IPS-18c (cell line): ENCODE data around the gene MPRIP.
"Not testable (repeated sequence)": the region's sequence is repeated elsewhere in the genome, so short reads cannot be mapped to it uniquely, and the experiment has no call there.

Experiments used
- H3K4me3 ChIP-seq: 2 replicates; pipeline ENCODE4 v1.7.0; 2013; ENCODE audit warnings: low read depth, mild to moderate bottlenecking, low read length, moderate library complexity; ENCODE audit not compliant: insufficient read depth
- H3K9me3 ChIP-seq: one replicate; pipeline ENCODE4 v1.6.1; 2013; ENCODE audit warnings: mild to moderate bottlenecking, low read length, moderate library complexity; ENCODE audit not compliant: control insufficient read depth, insufficient read depth

MPRIP gene

DNA sequence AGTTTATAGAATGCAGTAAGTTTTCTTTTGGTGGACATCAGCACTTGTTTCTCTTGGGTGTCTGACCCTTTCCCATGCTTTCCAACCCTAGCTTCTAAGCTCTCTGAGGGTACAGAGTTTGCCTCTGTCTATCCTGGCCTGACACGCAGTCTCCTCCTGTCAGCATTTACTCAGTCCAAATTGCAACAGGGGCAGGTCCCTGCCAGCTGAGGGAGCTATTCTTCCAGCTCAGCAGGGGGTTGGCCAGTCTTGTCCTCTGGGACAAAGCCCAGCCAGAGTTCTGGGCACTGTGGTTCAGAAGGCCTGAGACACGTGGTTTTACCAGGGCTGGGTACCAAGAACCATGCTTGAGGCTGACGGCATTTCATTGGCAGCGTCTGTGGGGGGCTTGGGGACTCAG lies 32.3 kb upstream of the MPRIP start:
- not testable (repeated sequence) for H3K4me3 ChIP-seq, H3K9me3 ChIP-seq

DNA sequence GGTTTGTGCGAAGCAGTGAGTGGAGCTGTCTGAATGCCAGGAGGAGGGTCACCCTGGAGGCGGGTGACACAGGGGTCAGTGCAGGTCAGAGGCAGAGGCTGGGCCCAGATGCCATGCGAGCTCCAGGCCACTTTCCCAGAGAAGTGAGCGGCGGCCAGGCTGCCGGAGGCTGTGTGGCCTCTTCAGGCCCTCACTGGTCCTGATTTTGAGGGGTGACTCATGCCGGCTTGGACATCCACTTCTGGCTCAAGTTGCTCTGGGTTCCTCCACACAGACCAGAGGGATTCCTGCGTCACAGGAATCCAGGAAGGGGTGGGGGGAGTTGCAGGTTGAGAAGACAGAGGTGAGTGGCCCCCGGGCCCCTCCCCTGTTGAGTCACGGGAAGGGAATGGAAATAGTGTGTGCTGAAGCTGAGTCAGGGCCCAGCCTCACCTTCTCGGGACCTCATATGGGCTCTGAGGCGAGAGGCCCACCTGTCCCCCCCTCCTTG lies 31.7 kb upstream of the MPRIP start:
- H3K4me3 ChIP-seq, H3K9me3 ChIP-seq: not testable (repeated sequence)

DNA sequence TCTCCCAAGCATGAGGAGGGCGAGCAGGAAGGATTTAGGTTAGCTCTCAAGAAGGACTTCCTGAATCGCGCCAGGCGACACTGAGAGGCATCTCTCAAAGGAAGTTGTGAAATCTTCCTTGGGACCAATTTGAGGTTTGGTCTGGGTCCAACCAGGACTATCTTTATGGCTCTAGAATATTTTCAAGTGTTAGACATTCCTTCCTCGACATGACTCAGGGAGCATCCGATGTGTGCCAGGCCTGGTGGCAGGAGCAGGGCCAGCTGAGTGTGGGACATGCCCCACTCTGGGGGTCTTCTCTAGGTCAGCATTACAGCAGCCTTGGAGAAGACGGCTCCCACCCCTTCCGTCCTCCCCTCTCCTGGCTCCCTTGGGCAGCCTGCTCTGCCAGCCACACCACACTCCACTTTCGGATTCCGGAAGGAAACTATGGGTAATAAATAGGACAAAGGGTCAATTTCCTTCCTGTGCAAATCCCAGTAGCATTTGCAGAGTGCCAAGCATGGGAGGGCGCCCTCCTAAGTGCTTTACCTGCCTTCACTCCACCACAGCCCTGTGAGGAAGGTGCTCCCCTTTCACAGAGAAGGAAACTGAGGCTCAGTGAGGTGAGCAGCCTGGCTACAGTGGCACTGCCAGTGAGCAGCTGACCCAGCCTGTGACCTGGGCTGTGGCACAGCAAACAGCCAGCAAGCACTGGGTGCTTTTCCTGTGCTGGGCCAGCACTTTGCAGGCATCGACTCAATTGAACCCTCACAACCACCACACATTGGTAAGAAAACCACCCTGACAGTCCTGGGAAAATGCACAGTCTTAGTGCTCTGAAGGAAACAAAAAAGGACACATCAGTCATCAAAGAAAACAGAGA lies 31.0 kb upstream of the MPRIP start:
- H3K4me3 ChIP-seq, H3K9me3 ChIP-seq: not testable (repeated sequence)

DNA sequence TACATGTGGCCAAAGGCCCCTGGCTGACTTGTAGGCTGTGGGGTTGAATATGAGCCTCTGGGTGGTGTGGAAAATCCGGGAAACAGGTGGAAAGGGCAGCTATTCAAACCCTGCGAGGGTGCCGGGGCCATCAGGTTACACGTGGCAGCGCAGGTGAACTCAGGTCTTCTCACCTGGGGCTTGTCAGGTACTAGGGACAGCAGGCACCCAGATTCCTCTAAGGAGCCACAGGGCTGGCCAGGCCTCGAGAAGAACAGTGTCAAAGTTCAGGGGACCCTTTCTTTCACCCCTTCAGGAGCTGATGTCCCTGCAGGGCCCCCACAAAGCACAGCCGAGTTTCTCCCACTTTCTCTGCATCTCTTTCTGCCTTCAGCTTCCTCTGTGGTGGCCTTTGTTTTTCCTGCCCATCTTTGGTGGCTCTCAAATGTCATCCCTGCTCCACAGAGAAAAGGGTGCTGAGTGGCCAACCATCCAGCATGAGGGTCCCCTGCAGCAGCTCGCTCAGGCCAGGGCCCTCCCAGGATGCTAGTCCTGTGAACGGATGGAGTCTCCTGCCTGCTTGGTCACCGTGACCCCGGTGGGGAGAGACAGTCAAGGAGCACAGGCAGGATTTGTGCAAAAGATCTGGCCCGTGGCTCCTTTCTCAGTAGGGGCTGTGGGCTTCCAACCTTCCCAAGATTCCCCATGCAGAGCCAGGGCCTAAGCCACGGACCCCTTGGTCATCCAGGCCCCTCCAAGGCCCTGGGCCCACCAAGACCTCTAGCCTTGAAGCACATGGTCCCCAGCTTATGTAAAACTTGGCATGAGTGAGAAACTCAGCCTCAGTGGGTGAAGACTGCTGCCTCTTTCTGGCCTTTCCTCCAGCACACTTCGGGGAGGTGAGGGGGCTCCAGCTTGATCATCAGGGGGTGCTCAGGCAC lies 28.2 kb upstream of the MPRIP start:
- H3K4me3 ChIP-seq, H3K9me3 ChIP-seq: not testable (repeated sequence)

DNA sequence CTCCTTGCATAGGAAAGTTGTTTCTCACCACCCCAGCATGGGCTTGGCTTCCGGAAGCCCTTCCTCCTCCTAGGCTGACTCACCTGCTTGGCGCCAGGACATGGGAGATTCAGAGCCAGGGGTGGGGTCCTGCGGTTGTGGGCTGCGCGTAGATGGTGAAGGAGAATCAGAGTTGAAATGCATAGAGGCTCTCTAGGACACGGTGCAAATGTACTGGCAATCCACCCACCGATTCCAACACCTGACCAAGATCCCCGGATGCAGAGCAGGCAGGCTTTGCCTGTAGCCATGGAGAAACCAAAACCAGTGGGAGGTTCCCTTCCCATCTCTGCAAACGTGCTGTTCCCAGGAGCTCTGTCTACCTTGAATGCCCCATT lies 27.5 kb upstream of the MPRIP start:
- not testable (repeated sequence) for H3K9me3 ChIP-seq

DNA sequence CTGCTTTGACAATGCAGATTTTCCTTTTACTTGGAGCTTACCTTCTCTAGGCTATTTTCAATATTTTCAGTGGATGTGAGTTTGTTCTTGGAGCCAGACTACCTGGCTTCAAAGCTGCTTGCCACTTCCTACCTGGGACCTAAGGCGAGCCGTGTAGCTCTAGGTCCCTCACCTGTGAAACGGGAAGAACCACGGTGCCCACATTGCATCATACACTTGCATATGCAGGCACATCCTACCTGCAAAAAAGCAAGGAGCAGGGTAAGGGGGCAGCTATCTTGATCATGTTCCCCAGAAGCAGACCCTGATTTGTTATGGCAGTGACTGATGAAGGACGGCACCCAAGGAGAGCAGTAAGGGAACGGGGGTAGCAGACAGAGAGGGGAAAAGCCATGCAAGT lies 27.0 kb upstream of the MPRIP start:
- Histone ChIP-seq H3K4me3 (no peak overlapping the region), H3K9me3 (no peaks in the 10 kb centered on the region)

More for the DNA sequence above, 27.5 kb upstream of the MPRIP start:
- H3K4me3 ChIP-seq = not testable (repeated sequence)

DNA sequence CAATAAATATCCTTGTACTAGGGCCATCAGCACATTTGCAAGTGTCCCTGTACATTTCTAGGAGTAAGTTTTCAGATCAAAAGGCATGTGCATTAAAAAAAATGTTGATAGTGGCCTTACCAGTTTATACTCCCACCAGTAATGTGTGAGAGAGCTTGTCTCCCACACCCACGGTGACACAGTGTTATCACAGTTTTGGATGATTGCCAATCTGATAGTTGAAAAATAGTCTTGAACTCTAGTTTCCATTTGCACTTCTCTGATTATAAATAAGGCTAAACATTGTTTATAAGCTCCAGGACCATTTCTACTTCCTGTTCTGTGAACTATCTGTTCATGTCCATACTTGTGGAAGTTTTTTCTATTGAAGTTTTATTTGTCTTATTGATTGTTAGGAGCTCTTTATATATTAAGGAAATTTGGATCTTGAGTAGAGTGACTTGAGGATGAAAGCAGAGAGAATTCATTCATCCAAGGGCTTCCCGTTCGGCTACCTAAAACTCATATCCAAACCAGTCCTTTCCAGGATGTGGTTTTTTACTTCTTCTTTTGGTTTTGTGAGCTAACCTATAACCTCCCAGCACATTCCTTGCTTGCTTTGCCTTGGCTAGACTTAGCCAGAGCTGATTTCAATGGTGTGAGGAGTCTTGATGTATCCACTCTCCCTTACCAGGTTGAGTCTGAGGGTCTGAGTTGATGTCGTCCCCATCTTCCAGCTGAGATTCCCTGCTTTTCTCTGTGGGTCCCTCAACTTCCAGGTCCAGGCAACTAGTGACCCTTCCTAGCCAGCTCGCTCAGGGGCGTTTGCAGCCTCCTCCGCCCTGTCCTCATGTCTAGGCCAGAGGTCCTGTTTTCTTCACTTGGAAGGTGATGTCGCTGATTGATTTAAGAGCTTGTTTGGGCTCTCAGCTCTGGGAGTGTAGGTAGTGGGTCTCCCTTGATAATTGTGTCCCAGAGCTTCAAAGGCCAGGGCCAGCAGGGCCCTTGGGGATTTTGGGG lies 25.8 kb upstream of the MPRIP start:
- H3K4me3 ChIP-seq, H3K9me3 ChIP-seq: not testable (repeated sequence)

DNA sequence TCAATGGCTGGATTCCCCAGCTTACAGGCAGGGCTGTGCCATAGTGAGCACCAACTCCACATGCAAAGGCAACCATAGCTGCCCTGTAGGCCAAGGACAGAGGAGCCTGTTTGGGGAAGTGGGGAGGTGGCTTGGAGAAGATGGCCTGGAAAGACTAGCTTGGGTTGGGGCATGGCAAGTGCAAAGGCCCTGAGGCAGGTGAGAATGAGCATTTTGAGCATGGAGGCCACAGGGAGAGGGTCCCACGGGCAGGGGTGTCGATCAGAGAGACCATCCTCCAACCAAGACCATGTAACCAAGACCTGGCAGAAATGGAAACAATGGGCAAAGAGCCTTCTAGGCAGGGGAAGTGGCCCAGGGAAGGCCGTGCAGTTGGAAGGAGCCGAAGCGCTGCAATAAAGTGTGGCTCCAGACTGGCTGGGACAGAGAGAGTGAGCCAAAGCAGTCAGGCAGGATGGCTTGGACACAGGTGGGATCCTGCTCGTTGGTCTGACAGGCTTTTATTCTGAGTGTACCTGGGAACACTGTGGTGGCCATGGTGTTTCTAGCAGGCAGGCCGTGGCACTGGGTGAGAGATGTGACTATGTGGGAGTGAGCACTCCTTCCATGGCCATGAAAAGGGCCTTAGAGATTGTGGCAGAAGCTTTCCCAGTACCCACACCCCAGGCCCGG lies 24.8 kb upstream of the MPRIP start:
- Histone ChIP-seq H3K4me3 (no peak overlapping the region), H3K9me3 (no peaks in the 10 kb centered on the region)

DNA sequence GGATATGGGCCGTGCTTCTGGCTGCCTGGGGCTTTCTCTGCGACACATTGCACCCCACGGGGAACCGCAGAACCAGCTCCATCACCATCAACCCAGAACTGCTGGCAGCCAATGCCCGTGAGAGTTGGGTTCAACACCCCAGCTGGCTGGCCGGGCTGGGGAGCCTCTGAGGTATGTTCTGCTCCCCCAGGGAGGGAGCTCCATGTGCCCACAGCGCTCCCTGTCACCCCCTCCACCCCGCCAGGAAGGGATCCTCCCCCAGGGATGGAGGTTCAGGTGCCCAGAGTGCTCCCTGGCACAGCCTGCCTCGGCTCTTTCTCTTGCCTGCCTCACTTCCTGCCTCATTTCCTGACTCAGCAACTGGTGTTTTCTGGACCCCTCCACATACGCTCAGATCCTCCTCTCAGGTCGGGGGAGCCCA lies 24.2 kb upstream of the MPRIP start:
- H3K9me3 ChIP-seq = no peaks in the 10 kb centered on the region
- H3K4me3 ChIP-seq = no peak overlapping the region

DNA sequence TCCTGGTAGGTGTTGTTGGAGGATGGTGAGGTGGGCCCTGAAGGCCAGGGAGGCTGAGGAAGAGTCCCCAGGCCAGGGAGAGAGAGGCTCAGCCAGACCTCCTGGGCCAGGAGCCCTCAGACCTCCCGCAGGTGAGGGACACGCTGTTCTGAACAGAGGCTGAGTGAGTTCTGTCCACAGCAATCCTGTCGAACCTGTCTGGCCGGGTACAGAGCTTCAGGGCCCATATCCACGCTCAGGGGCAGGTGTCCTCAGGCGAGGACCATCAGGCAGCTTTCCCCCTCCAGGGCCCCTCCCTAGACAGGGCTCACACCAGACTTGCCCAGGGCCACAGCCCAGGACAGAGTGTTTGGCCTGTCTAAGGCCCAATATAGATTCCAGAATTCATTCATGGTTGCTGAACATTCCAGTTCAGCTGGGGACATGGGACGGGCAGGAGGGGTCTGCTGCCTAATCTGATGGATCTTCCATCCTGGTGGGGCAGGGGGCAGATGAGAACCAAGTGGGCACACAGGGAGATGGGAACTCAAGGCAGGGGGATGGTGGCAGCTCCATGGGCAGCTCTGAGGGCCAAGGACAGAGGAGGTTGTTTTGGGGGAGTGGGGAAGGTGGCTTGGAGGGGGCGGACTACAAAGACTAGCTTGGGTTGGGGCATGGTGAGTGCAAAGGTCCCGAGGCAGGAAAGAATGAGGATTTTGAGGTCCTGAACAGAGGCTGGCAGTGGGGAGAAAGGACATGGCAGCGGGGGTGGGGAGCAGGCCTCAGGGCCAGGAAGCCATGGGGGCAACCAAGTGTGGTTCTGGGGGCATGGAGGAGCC lies 23.4 kb upstream of the MPRIP start:
- Histone ChIP-seq H3K9me3 (no peaks in the 10 kb centered on the region), H3K4me3 (no peak overlapping the region)

DNA sequence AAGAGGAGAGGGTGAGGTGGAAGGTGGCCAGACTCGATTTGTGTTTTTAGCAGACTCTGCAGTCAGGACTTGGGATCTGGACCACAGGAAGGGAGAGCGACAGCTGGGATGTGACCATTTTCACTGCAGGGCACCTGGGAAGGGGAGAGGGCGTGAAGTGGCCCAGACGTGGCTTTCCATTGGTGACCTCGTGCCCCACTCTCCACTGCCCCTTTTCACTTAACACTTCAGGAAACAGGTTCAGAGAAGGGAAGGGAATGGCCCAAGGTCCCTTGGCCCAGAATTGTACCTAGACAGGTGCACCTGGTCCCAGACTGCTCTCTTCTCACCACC lies 22.9 kb upstream of the MPRIP start:
- no peaks in the 10 kb centered on the region for H3K9me3 ChIP-seq
- H3K4me3 ChIP-seq = no peak overlapping the region

DNA sequence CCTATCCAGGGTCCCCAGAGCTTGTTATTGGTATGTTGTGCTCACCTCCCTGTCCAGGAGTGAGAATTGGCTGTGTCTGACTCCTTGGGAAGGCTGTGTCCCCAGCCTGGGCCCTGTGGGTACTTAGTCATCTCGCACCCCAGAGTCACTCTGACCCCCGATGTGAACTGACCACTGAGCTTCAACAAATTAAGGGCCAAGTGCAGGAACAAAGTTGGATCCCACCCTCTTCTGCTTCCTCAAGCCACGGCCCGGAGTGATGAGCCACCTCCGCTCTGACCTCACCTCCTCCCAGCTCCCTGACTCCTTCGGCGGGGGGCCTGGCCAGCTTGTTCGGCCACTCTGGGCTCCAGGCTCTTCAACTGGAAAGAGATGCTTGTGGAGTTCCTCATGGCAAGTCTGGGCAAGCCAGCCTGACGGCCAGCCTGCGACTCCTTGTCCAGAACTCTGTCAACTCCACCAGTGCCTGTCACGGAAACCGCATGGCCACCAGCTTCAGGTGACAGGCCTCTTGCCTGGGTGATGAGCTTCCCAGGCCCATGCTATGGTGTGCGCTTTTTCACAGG lies 22.3 kb upstream of the MPRIP start:
- no peaks in the 10 kb centered on the region for H3K9me3 ChIP-seq

DNA sequence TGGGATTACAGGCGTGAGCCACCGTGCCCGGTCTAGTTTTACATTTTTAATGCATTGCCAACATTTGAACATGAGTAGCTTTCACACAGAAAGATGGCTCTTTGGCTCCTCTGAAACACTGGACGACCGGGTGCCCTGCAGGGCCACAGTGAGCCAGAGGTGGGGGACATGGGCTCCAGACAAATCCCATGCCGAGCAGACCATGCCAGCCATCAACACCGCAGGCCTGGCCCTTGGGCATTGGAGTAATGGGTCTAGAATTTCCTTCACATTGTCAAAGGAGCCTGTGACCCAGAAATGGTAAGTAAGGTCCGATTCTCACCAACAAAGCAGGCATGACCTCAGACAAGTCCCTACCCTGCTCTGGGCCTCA lies 21.4 kb upstream of the MPRIP start:
- Histone ChIP-seq H3K9me3 (no peaks in the 10 kb centered on the region), H3K4me3 (no peak overlapping the region)

More for the DNA sequence above, 22.3 kb upstream of the MPRIP start:
- H3K4me3 ChIP-seq = no peak overlapping the region

DNA sequence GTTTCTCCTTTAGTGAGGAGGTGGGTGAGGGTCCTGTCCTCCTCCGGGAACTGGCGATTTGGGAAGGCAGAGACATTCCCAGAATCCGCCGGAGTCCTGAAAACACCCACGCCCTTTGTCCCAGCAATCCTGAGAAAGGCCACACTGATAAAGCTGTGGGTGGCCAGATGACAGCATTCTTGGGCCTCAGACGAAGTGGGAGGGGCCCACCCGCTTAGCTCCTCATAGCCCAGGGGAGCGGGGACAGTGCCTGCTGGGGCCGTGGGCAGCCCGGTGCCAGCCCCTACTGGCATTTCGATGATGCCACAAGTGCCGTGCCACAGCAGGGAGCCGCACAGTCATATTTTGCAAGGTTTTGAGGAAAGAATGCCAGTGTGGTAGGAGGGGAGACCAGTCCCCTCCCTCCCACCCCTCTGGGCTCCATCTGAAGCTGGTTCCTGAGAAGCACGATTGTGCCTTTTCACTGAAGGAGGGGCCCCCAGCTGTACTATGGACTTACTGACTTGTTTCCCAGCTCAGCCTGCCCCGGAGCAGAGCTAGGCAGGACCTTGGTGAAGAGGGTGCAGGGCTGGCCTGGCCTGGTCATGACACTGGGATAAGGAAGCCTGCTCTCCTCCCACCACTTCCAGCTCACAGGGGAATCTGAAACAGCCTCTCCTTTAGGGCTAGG lies 20.9 kb upstream of the MPRIP start:
- Histone ChIP-seq H3K9me3 (no peaks in the 10 kb centered on the region), H3K4me3 (no peak overlapping the region)

DNA sequence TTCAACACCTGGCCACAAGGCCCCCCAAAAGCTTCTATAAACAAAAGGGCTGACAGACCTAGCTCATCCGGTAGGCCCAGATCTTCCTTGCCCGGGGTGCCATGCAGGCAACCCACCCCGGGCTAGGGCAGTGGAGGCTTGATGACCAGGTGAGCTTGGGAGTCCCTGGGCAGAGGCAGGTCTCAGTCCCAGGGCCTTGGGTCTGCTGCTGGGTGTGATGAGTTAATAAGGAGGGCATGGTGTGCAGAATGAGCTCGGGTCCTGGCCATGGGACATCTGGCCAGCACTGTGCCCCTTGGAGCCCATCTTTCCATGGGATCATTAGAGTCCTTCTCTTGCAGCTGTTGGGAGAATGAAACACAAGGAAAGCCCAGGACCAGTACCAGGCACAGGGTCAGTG lies 20.2 kb upstream of the MPRIP start:
- no peaks in the 10 kb centered on the region for H3K9me3 ChIP-seq
- H3K4me3 ChIP-seq = no peak overlapping the region
